WI38 (cell line): ENCODE results near the gene CFAP46.
"Not testable (repeated sequence)": the region's sequence is repeated elsewhere in the genome, so short reads cannot be mapped to it uniquely, and the experiment has no call there.

Source experiments
- H3K4me3 ChIP-seq: 2 replicates; pipeline ENCODE4 v1.5.1; 2011; ENCODE audit warnings: low read depth, mild to moderate bottlenecking, control low read depth, low read length
- TF ChIP-seq, protein P1 (sequence below): IDR thresholded peaks from 2 replicates; pipeline ENCODE4 v1.5.1; 2012; ENCODE audit warnings: low read depth, mild to moderate bottlenecking, control low read depth, low read length

The CFAP46 gene

GRCh38 chr10:132802694-132803320 is 139.6 kb downstream of the CFAP46 start:
- TF ChIP-seq, protein P1, sequence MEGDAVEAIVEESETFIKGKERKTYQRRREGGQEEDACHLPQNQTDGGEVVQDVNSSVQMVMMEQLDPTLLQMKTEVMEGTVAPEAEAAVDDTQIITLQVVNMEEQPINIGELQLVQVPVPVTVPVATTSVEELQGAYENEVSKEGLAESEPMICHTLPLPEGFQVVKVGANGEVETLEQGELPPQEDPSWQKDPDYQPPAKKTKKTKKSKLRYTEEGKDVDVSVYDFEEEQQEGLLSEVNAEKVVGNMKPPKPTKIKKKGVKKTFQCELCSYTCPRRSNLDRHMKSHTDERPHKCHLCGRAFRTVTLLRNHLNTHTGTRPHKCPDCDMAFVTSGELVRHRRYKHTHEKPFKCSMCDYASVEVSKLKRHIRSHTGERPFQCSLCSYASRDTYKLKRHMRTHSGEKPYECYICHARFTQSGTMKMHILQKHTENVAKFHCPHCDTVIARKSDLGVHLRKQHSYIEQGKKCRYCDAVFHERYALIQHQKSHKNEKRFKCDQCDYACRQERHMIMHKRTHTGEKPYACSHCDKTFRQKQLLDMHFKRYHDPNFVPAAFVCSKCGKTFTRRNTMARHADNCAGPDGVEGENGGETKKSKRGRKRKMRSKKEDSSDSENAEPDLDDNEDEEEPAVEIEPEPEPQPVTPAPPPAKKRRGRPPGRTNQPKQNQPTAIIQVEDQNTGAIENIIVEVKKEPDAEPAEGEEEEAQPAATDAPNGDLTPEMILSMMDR, result no peak
- no peak overlapping the region for H3K4me3 ChIP-seq

DNA sequence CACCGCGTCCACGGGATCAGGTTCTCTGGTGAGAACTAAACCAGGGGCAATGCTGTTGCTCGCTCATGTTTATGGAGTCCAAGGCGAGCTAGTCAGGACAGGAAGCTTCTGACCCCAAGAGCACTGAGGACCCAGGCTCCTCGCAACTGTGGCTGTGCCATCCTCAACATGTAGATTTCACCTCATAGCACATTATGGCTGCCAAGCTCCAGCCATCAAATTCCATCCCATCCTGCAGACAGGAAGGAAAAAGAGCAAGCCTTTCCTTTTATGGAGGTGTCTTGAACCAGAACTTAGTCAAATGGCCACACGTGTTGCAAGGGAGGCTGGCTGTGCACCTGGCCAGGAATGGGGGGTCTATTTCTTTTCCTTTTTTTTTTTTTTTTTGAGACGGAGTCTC is 140.3 kb downstream of the CFAP46 start:
- TF ChIP-seq, protein P1, result no peak
- H3K4me3 ChIP-seq, result no peak overlapping the region

- TF ChIP-seq, protein P1, result no peak
Observed at GRCh38 chr10:132799865-132800264, 142.5 kb downstream of the CFAP46 start.

DNA sequence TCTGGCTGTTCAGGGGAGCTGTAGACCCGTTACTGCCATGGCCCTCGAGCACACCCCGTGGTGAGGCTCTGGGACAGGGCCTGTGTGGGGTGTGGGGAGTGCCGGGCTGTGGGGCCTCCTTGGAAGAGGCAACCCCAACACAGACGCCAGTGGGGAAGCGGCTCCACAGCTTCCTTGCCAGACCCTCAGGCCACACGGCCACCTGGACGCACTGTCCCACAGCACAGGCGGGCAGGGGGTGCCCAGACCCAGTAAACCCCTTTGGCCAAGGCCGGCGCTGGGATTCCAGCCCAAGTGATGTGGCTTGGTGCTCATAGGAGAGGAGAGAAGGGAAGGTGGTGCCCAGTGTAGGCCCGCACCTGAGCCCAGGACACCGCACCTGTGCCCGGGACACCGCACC is 143.5 kb downstream of the CFAP46 start:
- TF ChIP-seq, protein P1, result no peak

More at GRCh38 chr10:132799865-132800264, 142.5 kb downstream of the CFAP46 start:
- no peak overlapping the region for H3K4me3 ChIP-seq

DNA sequence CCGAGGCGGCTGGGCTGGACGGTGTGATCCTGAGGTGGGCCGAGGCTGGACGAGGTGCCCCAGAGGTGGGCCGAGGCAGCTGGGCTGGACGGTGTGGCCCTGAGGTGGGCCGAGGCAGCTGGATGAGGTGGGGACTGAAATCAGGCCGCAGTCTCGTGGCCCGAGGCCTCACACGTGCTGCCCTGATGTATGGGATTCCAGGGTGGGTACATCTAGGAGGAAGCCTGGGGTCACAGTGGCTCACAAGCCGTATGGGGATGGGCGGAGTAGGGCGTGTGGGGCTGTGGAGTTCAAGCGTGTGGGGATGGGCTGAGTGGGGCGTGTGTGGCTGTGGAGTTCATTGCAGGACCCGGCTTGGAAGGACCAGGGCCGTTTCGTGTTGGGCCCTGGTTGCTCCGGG is 144.0 kb downstream of the CFAP46 start:
- H3K4me3 ChIP-seq, result no peak overlapping the region
- TF ChIP-seq, protein P1, result no peak

More for the DNA sequence above, 143.5 kb downstream of the CFAP46 start:
- H3K4me3 ChIP-seq, result no peak overlapping the region

- not testable (repeated sequence) for H3K4me3 ChIP-seq
Observed at GRCh38 chr10:132797986-132798385, 144.4 kb downstream of the CFAP46 start.

DNA sequence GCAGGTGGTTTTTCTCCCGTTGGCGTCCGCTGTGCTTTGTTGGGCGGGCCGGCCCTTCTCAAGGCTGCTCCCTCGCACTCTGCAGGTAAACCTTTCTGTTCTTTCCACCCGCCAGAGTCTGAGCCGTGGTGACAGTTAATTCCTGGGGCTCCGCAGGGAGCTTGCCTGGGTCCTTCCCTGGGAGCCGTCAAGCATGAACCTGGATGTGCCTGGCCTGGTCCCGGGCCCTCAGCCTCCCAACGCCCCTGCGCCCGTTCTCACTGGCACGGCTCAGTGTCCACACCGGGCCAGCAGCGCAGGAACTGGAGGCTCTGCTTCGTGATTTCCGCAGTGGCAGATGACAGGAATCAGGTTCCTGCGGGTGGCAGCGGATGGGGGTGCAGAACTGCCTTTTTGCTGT is 145.5 kb downstream of the CFAP46 start:
- H3K4me3 ChIP-seq, result no peak overlapping the region
- TF ChIP-seq, protein P1, result no peak
